Measurements from ENCODE around the gene FKBP5.

DNA sequence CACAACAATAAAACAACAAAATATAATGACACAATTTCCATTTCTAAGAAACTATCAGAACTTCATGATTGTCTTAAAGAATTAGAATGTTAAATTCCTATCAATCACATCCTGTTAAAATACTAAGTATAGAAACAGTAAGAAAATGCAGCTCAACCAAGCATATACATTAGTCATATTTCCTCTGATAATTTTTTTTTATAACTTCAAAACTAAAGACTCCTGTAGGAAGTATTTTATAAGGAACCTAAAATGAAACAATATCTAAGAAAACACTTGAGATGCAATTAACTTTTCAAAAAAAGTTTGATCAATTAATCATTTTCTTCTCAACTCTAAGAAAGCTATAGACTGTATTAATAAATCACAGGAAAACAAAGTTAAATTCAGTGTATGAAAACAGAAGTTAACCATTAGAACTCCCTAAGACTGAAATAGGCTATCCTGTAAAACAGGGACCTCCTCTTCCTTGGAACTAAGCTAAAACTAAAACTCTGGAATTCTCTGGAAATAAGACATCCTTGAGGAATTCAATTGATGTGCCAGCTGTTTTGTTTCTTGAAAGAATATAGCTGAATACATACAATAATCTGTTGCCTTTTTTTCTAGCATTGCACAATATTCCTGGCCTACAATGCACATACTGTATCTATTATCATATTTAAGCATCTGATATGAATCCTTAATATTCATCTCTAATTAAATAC is 19.8 kb downstream of the FKBP5 start:
- TF ChIP-seq EZH2 (IDR thresholded peaks at IDR 0.05; ENCODE audit: borderline replicate concordance, insufficient read depth, low read length, poor library complexity, severe bottlenecking) (no peak), TAF1 (IDR thresholded peaks at IDR 0.05; ENCODE audit: low read depth) (no peak), POLR2AphosphoS5 (IDR thresholded peaks at IDR 0.05) (no peak), RAD21 (conservative IDR thresholded peaks at IDR 0.05) (no peak), SMC3 (conservative IDR thresholded peaks at IDR 0.05; ENCODE audit: poor library complexity) (no peak), MXI1 (conservative IDR thresholded peaks at IDR 0.05; ENCODE audit: poor library complexity, severe bottlenecking) (no peak)
- TF ChIP-seq, protein P1, sequence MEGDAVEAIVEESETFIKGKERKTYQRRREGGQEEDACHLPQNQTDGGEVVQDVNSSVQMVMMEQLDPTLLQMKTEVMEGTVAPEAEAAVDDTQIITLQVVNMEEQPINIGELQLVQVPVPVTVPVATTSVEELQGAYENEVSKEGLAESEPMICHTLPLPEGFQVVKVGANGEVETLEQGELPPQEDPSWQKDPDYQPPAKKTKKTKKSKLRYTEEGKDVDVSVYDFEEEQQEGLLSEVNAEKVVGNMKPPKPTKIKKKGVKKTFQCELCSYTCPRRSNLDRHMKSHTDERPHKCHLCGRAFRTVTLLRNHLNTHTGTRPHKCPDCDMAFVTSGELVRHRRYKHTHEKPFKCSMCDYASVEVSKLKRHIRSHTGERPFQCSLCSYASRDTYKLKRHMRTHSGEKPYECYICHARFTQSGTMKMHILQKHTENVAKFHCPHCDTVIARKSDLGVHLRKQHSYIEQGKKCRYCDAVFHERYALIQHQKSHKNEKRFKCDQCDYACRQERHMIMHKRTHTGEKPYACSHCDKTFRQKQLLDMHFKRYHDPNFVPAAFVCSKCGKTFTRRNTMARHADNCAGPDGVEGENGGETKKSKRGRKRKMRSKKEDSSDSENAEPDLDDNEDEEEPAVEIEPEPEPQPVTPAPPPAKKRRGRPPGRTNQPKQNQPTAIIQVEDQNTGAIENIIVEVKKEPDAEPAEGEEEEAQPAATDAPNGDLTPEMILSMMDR (IDR thresholded peaks at IDR 0.05; ENCODE audit: poor library complexity, severe bottlenecking), result no peak
- TF ChIP-seq, protein P2, sequence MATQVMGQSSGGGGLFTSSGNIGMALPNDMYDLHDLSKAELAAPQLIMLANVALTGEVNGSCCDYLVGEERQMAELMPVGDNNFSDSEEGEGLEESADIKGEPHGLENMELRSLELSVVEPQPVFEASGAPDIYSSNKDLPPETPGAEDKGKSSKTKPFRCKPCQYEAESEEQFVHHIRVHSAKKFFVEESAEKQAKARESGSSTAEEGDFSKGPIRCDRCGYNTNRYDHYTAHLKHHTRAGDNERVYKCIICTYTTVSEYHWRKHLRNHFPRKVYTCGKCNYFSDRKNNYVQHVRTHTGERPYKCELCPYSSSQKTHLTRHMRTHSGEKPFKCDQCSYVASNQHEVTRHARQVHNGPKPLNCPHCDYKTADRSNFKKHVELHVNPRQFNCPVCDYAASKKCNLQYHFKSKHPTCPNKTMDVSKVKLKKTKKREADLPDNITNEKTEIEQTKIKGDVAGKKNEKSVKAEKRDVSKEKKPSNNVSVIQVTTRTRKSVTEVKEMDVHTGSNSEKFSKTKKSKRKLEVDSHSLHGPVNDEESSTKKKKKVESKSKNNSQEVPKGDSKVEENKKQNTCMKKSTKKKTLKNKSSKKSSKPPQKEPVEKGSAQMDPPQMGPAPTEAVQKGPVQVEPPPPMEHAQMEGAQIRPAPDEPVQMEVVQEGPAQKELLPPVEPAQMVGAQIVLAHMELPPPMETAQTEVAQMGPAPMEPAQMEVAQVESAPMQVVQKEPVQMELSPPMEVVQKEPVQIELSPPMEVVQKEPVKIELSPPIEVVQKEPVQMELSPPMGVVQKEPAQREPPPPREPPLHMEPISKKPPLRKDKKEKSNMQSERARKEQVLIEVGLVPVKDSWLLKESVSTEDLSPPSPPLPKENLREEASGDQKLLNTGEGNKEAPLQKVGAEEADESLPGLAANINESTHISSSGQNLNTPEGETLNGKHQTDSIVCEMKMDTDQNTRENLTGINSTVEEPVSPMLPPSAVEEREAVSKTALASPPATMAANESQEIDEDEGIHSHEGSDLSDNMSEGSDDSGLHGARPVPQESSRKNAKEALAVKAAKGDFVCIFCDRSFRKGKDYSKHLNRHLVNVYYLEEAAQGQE (IDR thresholded peaks at IDR 0.05; ENCODE audit: borderline replicate concordance), result no peak

Measured in neural cell (in vitro differentiated cells).